HUES48 (cell line): Measurements from ENCODE around the gene CTBP2.

Source experiments
- H3K27ac ChIP-seq: one replicate; pipeline ENCODE4 v1.7.0; 2013; ENCODE audit warnings: low read depth, low read length, inconsistent platforms
- H3K27me3 ChIP-seq: 2 replicates; pipeline ENCODE4 v1.6.1; 2013; ENCODE audit warnings: mild to moderate bottlenecking, low read length; ENCODE audit not compliant: control insufficient read depth, insufficient read depth
- H3K36me3 ChIP-seq: 2 replicates; pipeline ENCODE4 v1.6.1; 2013; ENCODE audit warnings: low read length; ENCODE audit not compliant: control insufficient read depth, insufficient read depth
- H3K4me1 ChIP-seq: 2 replicates; pipeline ENCODE4 v1.6.1; 2013; ENCODE audit warnings: mild to moderate bottlenecking, low read length; ENCODE audit not compliant: control insufficient read depth, insufficient read depth
- H3K4me3 ChIP-seq: 2 replicates; pipeline ENCODE4 v1.5.1; 2013; ENCODE audit warnings: mild to moderate bottlenecking, low read depth, low read length
- H3K9ac ChIP-seq: 2 replicates; pipeline ENCODE4 v1.6.1; 2013; ENCODE audit warnings: mild to moderate bottlenecking, low read depth, low read length, moderate library complexity
- H3K9me3 ChIP-seq: 2 replicates; pipeline ENCODE4 v1.6.1; 2013; ENCODE audit warnings: low read length; ENCODE audit not compliant: control insufficient read depth, insufficient read depth

The CTBP2 gene

GRCh38 chr10:125097409-125098070 is 62.8 kb downstream of the CTBP2 start:
- peaks cover 40% of the 10 kb centered on the region for H3K4me1 ChIP-seq
- no peak overlapping the region for H3K9ac ChIP-seq
- H3K36me3 ChIP-seq, result peaks cover 64% of the 10 kb centered on the region
- no peaks in the 10 kb centered on the region for H3K27me3 ChIP-seq
- no peak overlapping the region for H3K4me3 ChIP-seq
- H3K27ac ChIP-seq, result no peak overlapping the region
- no peaks in the 10 kb centered on the region for H3K9me3 ChIP-seq

GRCh38 chr10:125096975-125097374 is 63.4 kb downstream of the CTBP2 start:
- Histone ChIP-seq H3K4me3 (no peak overlapping the region), H3K36me3 (peaks cover 58% of the 10 kb centered on the region), H3K9me3 (no peaks in the 10 kb centered on the region), H3K4me1 (peaks cover 34% of the 10 kb centered on the region), H3K27ac (no peak overlapping the region), H3K27me3 (no peaks in the 10 kb centered on the region), H3K9ac (no peak overlapping the region)

GRCh38 chr10:125096371-125096770 is 64.0 kb downstream of the CTBP2 start:
- H3K4me1 ChIP-seq, result peaks cover 28% of the 10 kb centered on the region
- no peak overlapping the region for H3K9ac ChIP-seq
- H3K27me3 ChIP-seq, result no peaks in the 10 kb centered on the region
- H3K9me3 ChIP-seq, result no peaks in the 10 kb centered on the region
- peaks cover 52% of the 10 kb centered on the region for H3K36me3 ChIP-seq
- H3K4me3 ChIP-seq, result no peak overlapping the region
- H3K27ac ChIP-seq, result no peak overlapping the region

- Histone ChIP-seq H3K4me3 (no peak overlapping the region), H3K4me1 (peaks cover 22% of the 10 kb centered on the region), H3K9ac (no peak overlapping the region), H3K9me3 (no peaks in the 10 kb centered on the region), H3K27ac (no peak overlapping the region), H3K27me3 (no peaks in the 10 kb centered on the region), H3K36me3 (peaks cover 52% of the 10 kb centered on the region)
These were observed 64.6 kb downstream of the CTBP2 start for GRCh38 chr10:125095776-125096175.

DNA sequence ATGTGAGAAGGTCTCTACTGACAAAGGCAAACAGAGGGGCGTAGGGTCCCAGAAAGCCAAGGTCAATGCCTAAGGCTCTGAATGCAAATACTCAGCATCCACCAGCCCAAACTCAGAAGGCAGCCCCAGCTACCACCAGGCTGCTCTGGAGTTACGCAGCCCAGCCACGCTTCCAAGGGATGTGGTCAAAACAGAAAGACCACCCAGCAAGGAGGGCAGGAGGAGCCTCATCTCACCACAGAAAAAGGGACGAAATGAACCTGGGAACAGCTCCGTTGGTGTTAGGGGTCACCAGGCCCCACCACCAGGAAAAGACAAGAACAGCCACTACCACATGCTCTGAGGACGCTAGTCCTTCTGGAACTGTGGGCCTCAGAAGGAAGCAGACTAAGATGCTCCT is 65.1 kb downstream of the CTBP2 start:
- Histone ChIP-seq H3K4me1 (peaks cover 19% of the 10 kb centered on the region), H3K27ac (no peak overlapping the region), H3K36me3 (peaks cover 49% of the 10 kb centered on the region), H3K9me3 (no peaks in the 10 kb centered on the region), H3K9ac (no peak overlapping the region), H3K27me3 (no peaks in the 10 kb centered on the region), H3K4me3 (no peak overlapping the region)

GRCh38 chr10:125094806-125095205 is 65.6 kb downstream of the CTBP2 start:
- no peak overlapping the region for H3K27ac ChIP-seq
- peaks cover 19% of the 10 kb centered on the region for H3K4me1 ChIP-seq
- H3K4me3 ChIP-seq, result no peak overlapping the region
- no peaks in the 10 kb centered on the region for H3K27me3 ChIP-seq
- no peaks in the 10 kb centered on the region for H3K9me3 ChIP-seq
- peaks cover 49% of the 10 kb centered on the region for H3K36me3 ChIP-seq
- H3K9ac ChIP-seq, result no peak overlapping the region

DNA sequence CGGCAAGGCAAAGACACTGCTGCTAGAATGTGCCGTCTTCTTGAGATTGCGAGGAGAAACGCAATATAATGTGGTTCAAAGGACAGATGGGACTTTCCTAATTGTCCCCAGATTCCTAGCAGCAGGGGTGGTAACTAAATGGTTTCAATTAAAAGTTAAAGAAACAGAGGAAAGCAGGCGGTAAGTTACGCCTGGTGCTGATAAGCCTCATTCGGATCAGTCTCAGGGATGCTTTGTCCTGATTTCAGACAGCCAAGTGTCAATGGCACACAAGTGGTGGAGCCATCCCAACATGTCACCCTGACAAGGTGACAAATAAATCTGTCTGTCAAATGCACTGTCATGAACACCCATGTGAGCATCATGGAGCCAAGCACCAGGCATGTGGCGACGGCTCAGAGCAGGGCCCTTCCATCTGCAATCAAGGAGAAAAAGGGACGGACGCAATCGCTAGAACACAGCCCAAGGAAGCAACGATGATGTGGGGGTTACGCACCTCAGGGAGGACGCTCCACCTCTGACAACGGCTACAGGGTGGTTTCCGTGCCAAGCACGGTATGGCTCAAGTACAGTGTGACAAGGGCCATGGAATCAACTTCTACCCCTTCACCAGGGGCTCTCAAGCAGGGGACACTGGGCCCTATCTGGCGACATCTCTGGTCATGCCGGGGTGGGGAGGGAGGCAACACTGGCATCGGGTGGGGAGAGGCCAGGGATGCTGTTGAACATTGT is 66.2 kb downstream of the CTBP2 start:
- no peaks in the 10 kb centered on the region for H3K27me3 ChIP-seq
- H3K27ac ChIP-seq, result no peak overlapping the region
- H3K36me3 ChIP-seq, result peaks cover 51% of the 10 kb centered on the region
- no peaks in the 10 kb centered on the region for H3K9me3 ChIP-seq
- peaks cover 21% of the 10 kb centered on the region for H3K4me1 ChIP-seq
- H3K9ac ChIP-seq, result no peak overlapping the region
- H3K4me3 ChIP-seq, result no peak overlapping the region

GRCh38 chr10:125093199-125093973 is 67.0 kb downstream of the CTBP2 start:
- peaks cover 21% of the 10 kb centered on the region for H3K4me1 ChIP-seq
- no peaks in the 10 kb centered on the region for H3K27me3 ChIP-seq
- no peaks in the 10 kb centered on the region for H3K9me3 ChIP-seq
- H3K27ac ChIP-seq, result no peak overlapping the region
- H3K9ac ChIP-seq, result no peak overlapping the region
- H3K36me3 ChIP-seq, result peaks cover 58% of the 10 kb centered on the region
- no peak overlapping the region for H3K4me3 ChIP-seq

DNA sequence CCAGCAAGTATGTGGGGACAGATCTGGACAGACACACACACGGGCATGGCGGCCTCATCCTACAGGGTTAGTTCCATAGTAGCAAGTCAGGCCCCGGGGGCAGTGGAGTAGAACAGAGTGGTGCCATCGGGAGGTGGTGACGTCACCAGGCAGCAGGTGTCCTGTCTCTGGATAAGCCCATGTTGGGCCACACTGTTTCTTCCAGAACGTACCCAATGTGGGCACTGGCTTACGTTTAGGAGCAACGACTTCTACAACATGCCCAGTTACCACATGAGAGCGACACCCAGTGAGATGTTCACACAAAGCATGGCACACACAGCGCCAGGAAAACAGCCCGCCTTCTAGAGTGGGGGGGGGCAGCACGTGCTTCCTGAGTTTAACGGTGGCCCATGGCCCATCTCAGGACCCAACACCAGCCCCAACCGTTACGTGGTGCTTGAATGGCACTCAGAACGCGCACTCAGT is 67.8 kb downstream of the CTBP2 start:
- Histone ChIP-seq H3K4me1 (peaks cover 21% of the 10 kb centered on the region), H3K4me3 (no peak overlapping the region), H3K36me3 (peaks cover 65% of the 10 kb centered on the region), H3K9me3 (no peaks in the 10 kb centered on the region), H3K27me3 (no peaks in the 10 kb centered on the region), H3K27ac (no peak overlapping the region), H3K9ac (no peak overlapping the region)

DNA sequence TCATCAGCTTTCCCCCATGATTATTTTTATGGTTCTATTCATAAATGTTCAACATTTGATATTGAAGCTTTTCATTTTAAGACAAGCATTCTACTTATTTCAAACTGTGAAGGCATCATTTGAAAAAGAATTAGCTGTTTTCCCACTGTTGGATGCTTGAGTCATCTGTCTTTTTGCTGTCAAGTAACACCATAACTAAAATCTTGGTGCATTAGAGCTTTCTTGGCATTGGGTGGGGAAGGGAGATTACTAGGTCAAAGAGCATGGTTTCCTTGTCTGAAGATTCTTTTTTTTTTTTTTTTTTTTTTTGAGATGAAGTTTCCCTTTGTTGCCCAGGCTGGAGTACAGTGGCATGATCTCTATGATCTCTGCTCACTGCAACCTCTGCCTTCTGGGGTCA is 68.5 kb downstream of the CTBP2 start:
- Histone ChIP-seq H3K36me3 (peaks cover 65% of the 10 kb centered on the region), H3K27ac (no peak overlapping the region)

DNA sequence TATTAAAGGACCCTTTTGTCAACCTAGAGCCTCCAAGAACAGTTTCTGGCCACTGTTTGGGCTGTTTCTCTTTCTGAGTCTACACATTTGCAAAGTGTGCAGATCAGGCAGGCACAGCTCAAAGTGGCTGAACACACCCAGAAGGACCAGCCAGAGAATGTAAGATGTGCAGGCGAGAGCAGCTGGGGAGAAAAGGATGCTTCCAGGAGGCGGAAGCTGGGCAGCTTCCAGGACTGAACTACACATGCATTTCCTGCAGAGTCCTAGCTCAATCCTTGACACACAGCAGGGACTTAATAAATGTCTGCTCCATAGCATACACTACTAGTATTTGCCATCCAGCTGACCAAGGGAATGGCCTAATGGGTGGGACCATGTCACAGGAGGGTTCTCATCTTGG is 70.9 kb downstream of the CTBP2 start:
- Histone ChIP-seq H3K27me3 (no peaks in the 10 kb centered on the region), H3K4me3 (no peak overlapping the region), H3K27ac (no peak overlapping the region), H3K9me3 (no peaks in the 10 kb centered on the region), H3K36me3 (peaks cover 63% of the 10 kb centered on the region), H3K9ac (no peak overlapping the region), H3K4me1 (peaks cover 17% of the 10 kb centered on the region; the same call in 1 of the 2 replicates)

More for the DNA sequence above, 68.5 kb downstream of the CTBP2 start:
- H3K27me3 ChIP-seq, result no peaks in the 10 kb centered on the region
- H3K9ac ChIP-seq, result no peak overlapping the region
- peaks cover 14% of the 10 kb centered on the region; the same call in 1 of the 2 replicates for H3K4me1 ChIP-seq
- H3K4me3 ChIP-seq, result no peak overlapping the region
- H3K9me3 ChIP-seq, result no peaks in the 10 kb centered on the region
